Endothelial cell of umbilical vein (primary cell): Measurements from ENCODE around the gene TBX18. TPM values are rescaled to one million over a fixed set of nuclear protein-coding genes. Genes with fewer than 3 reads are reported as not detected.

ENCODE experiments used
- BruUV-seq: library from RNA; stranded (reverse); fragments of 400-500 nt; replicated peaks from 2 replicates; lab custom pipeline; 2021; lab: Mats Ljungman, UMichigan
- CTCF ChIA-PET: fragments of 300-600, 350-600 bp; sonication (Branson Sonifier 250); formaldehyde crosslinking; loops from one replicate; lab custom pipeline; 2021; ENCODE audit warnings: antibody characterized with exemption, inconsistent platforms; lab: Charles Lee
- POLR2A ChIA-PET: fragments of 300-600, 350-600 bp; sonication (Branson Sonifier 250); formaldehyde crosslinking; loops from one replicate; lab custom pipeline; 2021; ENCODE audit warnings: antibody characterized with exemption, inconsistent platforms; lab: Charles Lee
- DNase-seq: peaks from one replicate; pipeline ENCODE4 v3.0.0-alpha.2; 2011; ENCODE audit warnings: low read depth, low spot score
- FAIRE-seq: peaks from 2 replicates; lab custom pipeline; 2011; peaks lifted over from hg19 to GRCh38; lab: Jason Lieb, UNC
- H2AFZ ChIP-seq: 2 replicates; pipeline ENCODE4 v1.6.0; 2012; ENCODE audit warnings: low read depth, low read length, control low read depth, inconsistent platforms
- H3K27ac ChIP-seq: 2 replicates; pipeline ENCODE4 v1.5.1; 2011; ENCODE audit warnings: low read depth, mild to moderate bottlenecking, control low read depth, low read length, moderate library complexity; ENCODE audit not compliant: insufficient read depth
- H3K27me3 ChIP-seq, 2 experiments: 2 replicates each; pipeline versions ENCODE4 v1.6.0 to v1.6.1; 2011; ENCODE audit warnings: low read length in 2 of 2, mixed read lengths in 1 of 2; ENCODE audit not compliant: control insufficient read depth in 2 of 2, insufficient read depth in 2 of 2
- H3K36me3 ChIP-seq, 2 experiments: 2 replicates in 1 of 2; 3 replicates in 1 of 2; pipeline ENCODE4 v1.5.1; 2011; ENCODE audit warnings: low read length in 2 of 2, mild to moderate bottlenecking in 1 of 2, moderate library complexity in 1 of 2; ENCODE audit not compliant: control insufficient read depth in 2 of 2, insufficient read depth in 2 of 2; ENCODE audit errors: extremely low read depth in 1 of 2
- H3K4me1 ChIP-seq: 3 replicates; pipeline ENCODE4 v1.5.1; 2011; ENCODE audit warnings: mild to moderate bottlenecking, low read length; ENCODE audit not compliant: control insufficient read depth, insufficient read depth; ENCODE audit errors: extremely low read depth
- H3K4me2 ChIP-seq: 2 replicates; pipeline ENCODE4 v1.6.1; 2011; ENCODE audit warnings: low read length, control low read depth, mixed read lengths; ENCODE audit not compliant: insufficient read depth
- H3K4me3 ChIP-seq, 3 experiments: fragments of 200-600 bp in 1 of 3; sonication (generic), shearing (Covaris generic) in 1 of 3; replicated peaks in 1 of 3; 2 replicates each; pipeline ENCODE4 v1.5.1; 2011 to 2016; ENCODE audit warnings: control low read depth in 3 of 3, low read length in 3 of 3, mild to moderate bottlenecking in 2 of 3, inconsistent platforms in 1 of 3, low read depth in 1 of 3, moderate library complexity in 1 of 3; ENCODE audit not compliant: insufficient read depth in 1 of 3
- H3K79me2 ChIP-seq: 2 replicates; pipeline ENCODE4 v1.6.0; 2012; ENCODE audit warnings: low read length, inconsistent platforms; ENCODE audit not compliant: control insufficient read depth, insufficient read depth
- H3K9ac ChIP-seq: replicated peaks from 2 replicates; pipeline ENCODE3; 2011; ENCODE audit warnings: low read length, control low read depth; ENCODE audit not compliant: insufficient read depth; ENCODE audit errors: extremely low read depth
- H3K9me1 ChIP-seq: replicated peaks from 3 replicates; pipeline ENCODE4 v1.6.0; 2011; ENCODE audit warnings: mild to moderate bottlenecking, low read length; ENCODE audit not compliant: control insufficient read depth, insufficient read depth; ENCODE audit errors: extremely low read depth
- H3K9me3 ChIP-seq: replicated peaks from 2 replicates; pipeline ENCODE4 v1.5.1; 2012; ENCODE audit warnings: low read length, inconsistent platforms; ENCODE audit not compliant: control insufficient read depth, insufficient read depth
- H4K20me1 ChIP-seq: replicated peaks from 2 replicates; pipeline ENCODE3; 2011; ENCODE audit warnings: mild to moderate bottlenecking, low read length; ENCODE audit not compliant: control insufficient read depth, insufficient read depth; ENCODE audit errors: extremely low read depth
- EZH2 ChIP-seq: IDR thresholded peaks from 2 replicates; pipeline ENCODE4 v1.6.1; 2012; ENCODE audit warnings: borderline replicate concordance, low read depth, mild to moderate bottlenecking, moderate library complexity, low read length, inconsistent platforms; ENCODE audit not compliant: severe bottlenecking
- FOS ChIP-seq: IDR thresholded peaks from 2 replicates; pipeline ENCODE4 v1.6.1; 2011; ENCODE audit warnings: mild to moderate bottlenecking, low read length, moderate library complexity, borderline replicate concordance; ENCODE audit not compliant: insufficient read depth
- MYC ChIP-seq: IDR thresholded peaks from one replicate; pipeline ENCODE4 v1.6.1; 2011; ENCODE audit warnings: mild to moderate bottlenecking, low read depth, low read length
- POLR2A ChIP-seq: IDR thresholded peaks from 2 replicates; pipeline ENCODE4 v1.6.1; 2012; ENCODE audit warnings: low read depth, mild to moderate bottlenecking, control low read depth, low read length
- POLR2AphosphoS5 ChIP-seq: IDR thresholded peaks from 2 replicates; pipeline ENCODE4 v1.6.1; 2012; ENCODE audit warnings: low read depth, mild to moderate bottlenecking, control low read depth, low read length, moderate library complexity; ENCODE audit not compliant: insufficient read depth
- dilution Hi-C: fragments of 300-500 bp; cut with MboI; formaldehyde crosslinking; loops from one replicate; pipeline ENCODE4 v1.15.0; 2019; ENCODE audit warnings: low sequenced_read_pairs; ENCODE audit not compliant: extremely low pct_ligation_motif_present
- intact Hi-C: fragments of 100-400 bp; cut with micrococcal nuclease; formaldehyde crosslinking; loops from one replicate; pipeline ENCODE4 v1.10.0; 2022
- polyA plus RNA-seq, 4 experiments: library from polyadenylated mRNA; depleted of rRNA in 3 of 4; stranded (reverse) in 3 of 4; unstranded in 1 of 4; fragments of >200 nt; gene quantifications; 2 replicates each; pipeline versions ENCODE4 v1.2.1 to v1.2.3, GENCODE V29; 2011 to 2012; ENCODE audit warnings: missing spikeins in 1 of 4
- total RNA-seq: library from RNA; stranded (reverse); gene quantifications from 2 replicates; pipeline ENCODE4 v1.2.3, GENCODE V29; 2021
- TF ChIP-seq, protein P1 (sequence below), 2 donors: IDR thresholded peaks; 1 replicate in 1 of 2; 2 replicates in 1 of 2; pipeline ENCODE4 v1.5.1; 2011; ENCODE audit warnings: low read length in 2 of 2, mild to moderate bottlenecking in 2 of 2, moderate library complexity in 2 of 2, control low read depth in 1 of 2, inconsistent platforms in 1 of 2, low read depth in 1 of 2; ENCODE audit not compliant: insufficient read depth in 1 of 2; ENCODE audit errors: extremely low read depth in 1 of 2

The TBX18 gene
- total and polyA plus RNA-seq, 2 donors (not counting 3 experiments of a cell fraction or from before 2014, with no cell fraction given) = 28.4 to 60.5 TPM

DNA sequence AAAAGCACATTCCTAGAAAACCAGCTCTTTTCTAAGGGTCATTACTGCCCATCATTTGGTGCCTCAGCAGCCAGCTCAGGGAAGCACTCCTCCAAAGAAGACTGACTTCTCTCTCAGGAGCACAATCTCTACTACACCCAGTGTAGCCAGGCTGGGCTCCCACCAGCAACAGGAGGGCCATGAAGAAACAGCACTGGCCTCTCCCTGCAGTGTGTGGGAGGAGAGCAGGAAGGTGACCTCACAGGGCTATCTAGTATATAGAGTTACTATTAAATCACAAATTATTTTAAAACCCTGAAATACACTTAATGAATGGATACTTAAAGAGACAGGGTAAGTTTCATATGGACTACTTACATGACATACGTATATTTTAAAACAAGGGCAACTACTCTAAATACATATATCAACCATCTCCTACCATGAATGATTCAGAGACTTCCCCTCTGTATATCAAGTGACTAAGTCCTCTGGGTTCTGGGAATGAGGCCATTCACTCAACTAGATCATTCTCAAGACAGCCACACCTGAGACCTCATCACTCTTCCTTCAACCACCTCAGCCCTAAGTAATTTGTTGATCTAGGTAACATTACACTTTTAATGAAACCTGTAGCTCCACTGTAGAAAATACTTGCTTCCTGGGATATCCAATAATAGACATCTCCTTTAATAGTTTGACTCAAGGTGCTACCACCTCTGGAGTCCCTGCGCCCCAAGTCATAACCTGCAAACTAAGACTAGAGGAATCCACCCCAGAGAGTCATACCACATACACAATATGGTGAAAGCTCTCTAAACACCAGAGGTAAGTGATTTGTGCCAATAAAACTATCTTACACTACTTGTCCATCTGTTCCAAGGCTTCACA is 25.2 kb downstream of the TBX18 start:
- no peak overlapping the region for H2AFZ ChIP-seq
- peaks cover 22 to 41% of the 10 kb centered on the region in 2 experiments for H3K36me3 ChIP-seq
- H3K4me3 ChIP-seq = no peak overlapping the region
- dilution Hi-C loops = loop anchor here (25.0 kb wide), 1 partner anchor 102 kb away; no protein-coding TSS in a partner anchor
- H3K9me3 ChIP-seq = no peaks in the 10 kb centered on the region
- peaks cover 10% of the 10 kb centered on the region for H3K4me1 ChIP-seq
- DNase-seq = no peak
- H3K9me1 ChIP-seq = no peaks in the 10 kb centered on the region
- H3K79me2 ChIP-seq = peaks cover 3% of the 10 kb centered on the region
- no peak for FAIRE-seq
- no TSS peak for BruUV-seq
- H3K4me2 ChIP-seq = no peak overlapping the region
- intact Hi-C loops = no loop called here
- peak; percentile 6 for TF ChIP-seq FOS
- TF ChIP-seq, protein P1, sequence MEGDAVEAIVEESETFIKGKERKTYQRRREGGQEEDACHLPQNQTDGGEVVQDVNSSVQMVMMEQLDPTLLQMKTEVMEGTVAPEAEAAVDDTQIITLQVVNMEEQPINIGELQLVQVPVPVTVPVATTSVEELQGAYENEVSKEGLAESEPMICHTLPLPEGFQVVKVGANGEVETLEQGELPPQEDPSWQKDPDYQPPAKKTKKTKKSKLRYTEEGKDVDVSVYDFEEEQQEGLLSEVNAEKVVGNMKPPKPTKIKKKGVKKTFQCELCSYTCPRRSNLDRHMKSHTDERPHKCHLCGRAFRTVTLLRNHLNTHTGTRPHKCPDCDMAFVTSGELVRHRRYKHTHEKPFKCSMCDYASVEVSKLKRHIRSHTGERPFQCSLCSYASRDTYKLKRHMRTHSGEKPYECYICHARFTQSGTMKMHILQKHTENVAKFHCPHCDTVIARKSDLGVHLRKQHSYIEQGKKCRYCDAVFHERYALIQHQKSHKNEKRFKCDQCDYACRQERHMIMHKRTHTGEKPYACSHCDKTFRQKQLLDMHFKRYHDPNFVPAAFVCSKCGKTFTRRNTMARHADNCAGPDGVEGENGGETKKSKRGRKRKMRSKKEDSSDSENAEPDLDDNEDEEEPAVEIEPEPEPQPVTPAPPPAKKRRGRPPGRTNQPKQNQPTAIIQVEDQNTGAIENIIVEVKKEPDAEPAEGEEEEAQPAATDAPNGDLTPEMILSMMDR (IDR thresholded peaks at IDR 0.05; ENCODE audit: extremely low read depth in 1 of 2, insufficient read depth in 1 of 2, low read depth in 1 of 2, low read length in 2 of 2) = no peak
- no peaks in the 10 kb centered on the region for H4K20me1 ChIP-seq
- ChIA-PET CTCF (interaction anchor here (3.2 kb wide), 1 partner anchor 23 kb away, joined by 10 read pairs; no protein-coding TSS in a partner anchor), POLR2A (no interaction called here)
- no peaks in the 10 kb centered on the region for H3K27me3 ChIP-seq
- H3K9ac ChIP-seq = no peak overlapping the region
- no peak overlapping the region for H3K27ac ChIP-seq

DNA sequence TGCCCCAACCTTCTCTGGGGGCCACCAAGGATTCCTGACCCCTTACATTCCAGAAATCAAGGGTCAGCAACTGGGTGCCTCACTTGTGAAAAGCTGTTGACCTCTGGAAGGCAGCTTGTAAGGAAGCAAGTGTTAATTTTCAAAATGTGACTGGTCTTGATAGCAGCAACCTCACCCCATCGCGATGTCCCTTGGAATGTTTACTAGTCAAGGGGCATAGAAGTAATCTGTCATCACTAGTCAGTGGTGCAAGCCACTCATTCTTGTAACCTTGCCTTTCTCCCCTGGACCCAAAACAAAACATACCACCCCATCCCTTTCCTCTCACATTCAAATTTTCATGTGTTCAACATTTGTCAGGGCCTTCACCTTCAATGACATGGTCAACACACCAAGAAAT is 30.5 kb downstream of the TBX18 start:
- ChIA-PET POLR2A (no interaction called here), CTCF (interaction anchor here (1.0 to 2.4 kb wide), 11 partner anchors 8 to 589 kb away, joined by 3 to 7 read pairs (median 4); partner anchors contain the start of gene TBX18)
- H3K79me2 ChIP-seq = no peaks in the 10 kb centered on the region
- H3K27ac ChIP-seq = no peak overlapping the region
- peaks cover 16 to 19% of the 10 kb centered on the region in 2 experiments for H3K36me3 ChIP-seq
- DNase-seq (no peak), FAIRE-seq (no peak)
- H3K9me3 ChIP-seq = no peaks in the 10 kb centered on the region
- no peak overlapping the region for H2AFZ ChIP-seq
- H3K4me2 ChIP-seq = no peak overlapping the region
- intact Hi-C loops = loop anchor here (2.0 to 5.0 kb wide), 2 partner anchors 19 to 157 kb away; no protein-coding TSS in a partner anchor
- no peak overlapping the region for H3K4me3 ChIP-seq
- peaks cover 34% of the 10 kb centered on the region for H3K4me1 ChIP-seq
- H4K20me1 ChIP-seq = no peaks in the 10 kb centered on the region
- TF ChIP-seq FOS (no peak), POLR2A (no peak), MYC (no peak), POLR2AphosphoS5 (no peak), EZH2 (no peak)
- TF ChIP-seq, protein P1 (IDR thresholded peaks at IDR 0.05; ENCODE audit: extremely low read depth in 1 of 2, insufficient read depth in 1 of 2, low read depth in 1 of 2, low read length in 2 of 2) = no peak
- H3K9me1 ChIP-seq = no peaks in the 10 kb centered on the region
- dilution Hi-C loops = loop anchor here (25.0 kb wide), 1 partner anchor 97 kb away; no protein-coding TSS in a partner anchor
- BruUV-seq = no TSS peak
- no peaks in the 10 kb centered on the region for H3K27me3 ChIP-seq
- H3K9ac ChIP-seq = no peak overlapping the region
